Measurements from ENCODE around the gene DYNLL1. TPM values are rescaled to one million over a fixed set of nuclear protein-coding genes. Genes with fewer than 3 reads are reported as not detected.
"Not testable (repeated sequence)": the region's sequence is repeated elsewhere in the genome, so short reads cannot be mapped to it uniquely, and the experiment has no call there.

The DYNLL1 gene
- polyA plus RNA-seq, 1 experiment, result 358 TPM

- Histone ChIP-seq H3K4me3 (ENCODE audit: low read depth, low read length) (peak within 1 kb of the TSS; percentile 62), H3K36me3 (ENCODE audit: control insufficient read depth, insufficient read depth, low read length) (no peaks in the 10 kb centered on the region), H3K27me3 (ENCODE audit: control insufficient read depth, insufficient read depth, low read length) (no peaks in the 10 kb centered on the region)
- CTCF ChIA-PET, result interaction anchor here (1.2 kb wide), 1 partner anchor 54 kb away, joined by 5 read pairs; no protein-coding TSS in a partner anchor
- no peak for DNase-seq (ENCODE audit: low read depth)
- TF ChIP-seq CTCF (IDR thresholded peaks at IDR 0.05; ENCODE audit: insufficient read depth, low read depth, low read length), result no peak
- POLR2A ChIA-PET, result interaction anchor here (0.6 to 0.9 kb wide), 2 partner anchors 9 to 61 kb away, joined by 3 to 7 read pairs; no protein-coding TSS in a partner anchor
Measured at GRCh38 chr12:120528861-120529525, 33.1 kb downstream of the DYNLL1 start, which contains the start of gene COQ5. Gene COQ5, minus strand, starts transcription at chr12:120529158. Its CDS starts 17 bp downstream, at chr12:120529141.

DNA sequence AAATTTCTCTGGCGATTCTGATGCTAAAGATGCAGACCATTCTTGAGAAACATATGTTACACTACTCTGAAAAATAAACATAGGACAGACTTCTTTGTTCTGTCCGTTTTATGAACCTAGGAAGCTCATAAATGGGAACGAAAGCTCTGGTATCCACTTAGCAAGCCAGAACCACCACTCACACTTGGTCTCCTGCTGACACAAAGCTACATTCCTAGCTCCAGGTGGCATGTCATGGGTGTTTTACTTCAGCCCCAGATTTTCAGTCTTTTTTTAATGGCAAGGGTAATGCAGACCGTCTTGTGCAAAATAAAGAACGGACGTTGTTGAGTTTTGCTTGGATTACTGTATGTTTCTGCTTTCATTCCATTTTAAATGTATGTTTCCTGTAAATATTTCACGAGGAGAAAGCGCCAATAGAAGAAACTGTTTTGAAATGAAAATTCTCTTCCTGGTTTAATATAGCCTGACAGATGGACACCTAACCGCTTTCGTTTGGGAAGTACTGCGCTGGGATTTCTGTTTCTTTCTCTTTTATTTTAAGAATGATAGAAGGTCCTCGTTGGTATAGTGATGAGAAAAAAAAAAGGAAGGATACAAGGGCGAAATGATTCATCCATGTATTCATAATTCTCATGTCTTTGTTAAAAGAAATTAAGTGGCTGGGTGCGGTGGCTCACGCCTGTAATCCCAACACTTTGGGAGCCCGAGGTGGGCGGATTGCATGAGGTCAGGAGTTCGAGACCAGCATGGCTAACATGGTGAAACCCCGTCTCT, 33.9 kb downstream of the DYNLL1 start:
- ChIA-PET POLR2A (interaction anchor here (0.6 to 0.9 kb wide), 2 partner anchors 8 to 62 kb away, joined by 3 to 7 read pairs; no protein-coding TSS in a partner anchor), CTCF (no interaction called here)
- H3K4me3 ChIP-seq (ENCODE audit: low read depth, low read length), result peak overlapping the region; percentile 62
- TF ChIP-seq CTCF (IDR thresholded peaks at IDR 0.05; ENCODE audit: insufficient read depth, low read depth, low read length), result peak; percentile 33; the same call in 1 of the 2 replicates
- no peak for DNase-seq (ENCODE audit: low read depth)
- no peaks in the 10 kb centered on the region for H3K36me3 ChIP-seq (ENCODE audit: control insufficient read depth, insufficient read depth, low read length)
- no peaks in the 10 kb centered on the region for H3K27me3 ChIP-seq (ENCODE audit: control insufficient read depth, insufficient read depth, low read length)

DNA sequence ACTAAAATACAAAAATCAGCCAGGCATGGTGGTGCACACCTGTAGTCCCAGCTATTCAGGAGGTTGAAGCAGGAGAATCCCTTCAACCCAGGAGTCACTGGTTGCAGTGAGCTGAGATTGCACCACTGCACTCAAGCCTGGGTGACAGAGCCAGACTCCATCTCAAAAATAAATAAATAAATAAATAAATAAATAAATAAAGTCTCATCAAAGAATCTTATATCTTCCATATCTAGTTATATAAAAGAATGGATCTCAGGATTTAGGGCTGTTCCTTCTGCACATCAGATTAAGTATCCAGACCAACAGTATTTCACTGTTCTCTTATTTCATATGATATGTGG, 34.5 kb downstream of the DYNLL1 start:
- DNase-seq (ENCODE audit: low read depth); CTCF ChIA-PET; H3K27me3 ChIP-seq (ENCODE audit: control insufficient read depth, insufficient read depth, low read length); POLR2A ChIA-PET; H3K36me3 ChIP-seq (ENCODE audit: control insufficient read depth, insufficient read depth, low read length): not testable (repeated sequence)
- H3K4me3 ChIP-seq (ENCODE audit: low read depth, low read length), result peak overlapping the region; percentile 62

DNA sequence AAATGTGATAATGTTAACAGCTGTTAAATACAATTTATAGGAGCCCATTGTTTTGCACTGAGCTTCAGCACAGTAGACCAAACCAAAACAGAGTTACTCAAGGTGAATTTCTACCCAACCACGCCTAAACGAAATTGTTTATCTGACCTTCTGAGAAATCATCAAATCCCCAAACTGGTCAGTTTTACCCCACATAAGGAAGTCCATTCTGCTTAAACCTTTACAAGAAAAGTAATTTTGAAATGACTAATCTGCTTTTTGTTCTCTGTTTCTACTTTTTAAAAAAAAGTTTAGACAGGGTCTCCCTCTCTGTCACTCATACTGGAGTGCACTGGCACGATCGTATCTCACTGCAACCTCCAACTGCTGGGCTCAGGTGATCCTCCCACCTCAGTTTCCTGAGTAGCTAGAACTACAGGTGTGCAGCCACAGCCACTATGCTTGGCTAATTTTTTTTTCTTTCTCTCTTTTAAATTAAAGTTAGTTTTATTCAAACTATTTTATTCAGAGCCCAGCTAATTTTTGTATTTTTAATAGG, 36.9 kb downstream of the DYNLL1 start:
- no peak overlapping the region for H3K4me3 ChIP-seq (ENCODE audit: low read depth, low read length)
- no peaks in the 10 kb centered on the region for H3K27me3 ChIP-seq (ENCODE audit: control insufficient read depth, insufficient read depth, low read length)
- TF ChIP-seq CTCF (IDR thresholded peaks at IDR 0.05; ENCODE audit: insufficient read depth, low read depth, low read length), result no peak
- peaks cover 2% of the 10 kb centered on the region; the same call in 1 of the 2 replicates for H3K36me3 ChIP-seq (ENCODE audit: control insufficient read depth, insufficient read depth, low read length)
- POLR2A ChIA-PET, result no interaction called here
- no peak for DNase-seq (ENCODE audit: low read depth)
- CTCF ChIA-PET, result no interaction called here

DNA sequence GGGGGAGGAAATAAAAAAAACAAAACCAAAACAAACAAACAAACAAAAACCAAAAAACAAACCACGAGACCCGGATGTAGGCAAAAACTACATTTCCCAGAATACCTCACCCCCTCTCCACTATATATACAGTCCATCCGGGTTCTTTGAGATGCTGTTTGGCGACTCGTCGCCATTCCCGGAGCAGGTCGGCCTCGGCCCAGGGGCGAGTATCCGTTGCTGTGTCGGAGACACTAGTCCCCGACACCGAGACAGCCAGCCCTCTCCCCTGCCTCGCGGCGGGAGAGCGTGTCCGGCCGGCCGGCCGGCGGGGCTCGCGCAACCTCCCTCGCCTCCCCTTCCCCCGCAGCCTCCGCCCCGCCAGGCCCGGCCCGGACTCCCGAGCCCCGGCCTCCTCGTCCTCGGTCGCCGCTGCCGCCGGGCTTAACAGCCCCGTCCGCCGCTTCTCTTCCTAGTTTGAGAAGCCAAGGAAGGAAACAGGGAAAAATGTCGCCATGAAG, 38.3 kb downstream of the DYNLL1 start, which contains the start of gene RNF10:
TSS of gene RNF10 (plus strand) at position 154 of the 500 bp plus-strand sequence. CDS start 456 bp downstream, outside the sequence.
- CTCF ChIA-PET, result no interaction called here
- Histone ChIP-seq H3K36me3 (ENCODE audit: control insufficient read depth, insufficient read depth, low read length) (peaks cover 2% of the 10 kb centered on the region; the same call in 1 of the 2 replicates), H3K27me3 (ENCODE audit: control insufficient read depth, insufficient read depth, low read length) (no peaks in the 10 kb centered on the region), H3K4me3 (ENCODE audit: low read depth, low read length) (peak within 1 kb of the TSS; percentile 82)
- no peak for TF ChIP-seq CTCF (IDR thresholded peaks at IDR 0.05; ENCODE audit: insufficient read depth, low read depth, low read length)
- no peak for DNase-seq (ENCODE audit: low read depth)
- POLR2A ChIA-PET, result no interaction called here

Data from BJ (cell line).